ENCODE results near the gene ATP12A. TPM values are rescaled to one million over a fixed set of nuclear protein-coding genes. Genes with fewer than 3 reads are reported as not detected.

The ATP12A gene
- total and polyA plus RNA-seq, 9 donors: 0.05 TPM; not detected in 8

DNA sequence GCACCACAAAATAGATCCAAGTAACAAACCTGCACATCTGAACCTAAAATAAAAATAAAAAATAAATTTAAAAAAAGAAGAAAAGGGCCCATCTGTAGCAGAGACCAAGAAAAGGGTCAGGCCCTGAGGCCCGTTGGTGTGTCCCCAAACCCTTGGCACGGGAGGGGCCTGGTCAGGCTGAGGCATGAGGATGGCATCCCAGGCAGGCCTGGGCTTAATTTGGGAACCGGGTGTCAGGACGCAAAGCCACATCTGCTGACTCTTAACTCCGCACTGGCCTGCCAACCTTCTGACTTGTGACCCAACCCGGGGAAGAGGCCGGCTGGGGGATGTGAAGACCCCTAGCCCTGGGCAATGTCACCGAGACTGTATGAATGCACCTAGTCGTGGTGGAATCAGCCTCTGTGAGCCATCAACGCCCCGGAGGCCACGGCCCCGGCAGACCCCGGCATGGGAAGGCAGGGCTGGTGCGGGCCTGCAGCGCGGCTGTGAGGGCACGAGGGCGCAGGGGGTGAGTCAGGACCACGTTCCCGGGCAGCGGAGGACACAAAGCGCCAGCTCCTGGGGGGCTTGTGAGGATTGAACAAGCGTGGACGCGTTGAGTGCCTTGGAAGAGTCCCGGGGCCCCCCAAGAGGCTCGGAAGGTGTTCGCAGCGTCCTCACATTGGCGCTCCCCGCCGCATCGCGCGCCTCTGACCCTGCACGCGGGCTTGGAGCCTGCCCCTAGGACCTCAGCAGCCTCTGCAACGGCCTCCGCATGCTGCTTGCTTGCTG lies 38.2 kb downstream of the ATP12A start:
- TF ChIP-seq, protein P1, sequence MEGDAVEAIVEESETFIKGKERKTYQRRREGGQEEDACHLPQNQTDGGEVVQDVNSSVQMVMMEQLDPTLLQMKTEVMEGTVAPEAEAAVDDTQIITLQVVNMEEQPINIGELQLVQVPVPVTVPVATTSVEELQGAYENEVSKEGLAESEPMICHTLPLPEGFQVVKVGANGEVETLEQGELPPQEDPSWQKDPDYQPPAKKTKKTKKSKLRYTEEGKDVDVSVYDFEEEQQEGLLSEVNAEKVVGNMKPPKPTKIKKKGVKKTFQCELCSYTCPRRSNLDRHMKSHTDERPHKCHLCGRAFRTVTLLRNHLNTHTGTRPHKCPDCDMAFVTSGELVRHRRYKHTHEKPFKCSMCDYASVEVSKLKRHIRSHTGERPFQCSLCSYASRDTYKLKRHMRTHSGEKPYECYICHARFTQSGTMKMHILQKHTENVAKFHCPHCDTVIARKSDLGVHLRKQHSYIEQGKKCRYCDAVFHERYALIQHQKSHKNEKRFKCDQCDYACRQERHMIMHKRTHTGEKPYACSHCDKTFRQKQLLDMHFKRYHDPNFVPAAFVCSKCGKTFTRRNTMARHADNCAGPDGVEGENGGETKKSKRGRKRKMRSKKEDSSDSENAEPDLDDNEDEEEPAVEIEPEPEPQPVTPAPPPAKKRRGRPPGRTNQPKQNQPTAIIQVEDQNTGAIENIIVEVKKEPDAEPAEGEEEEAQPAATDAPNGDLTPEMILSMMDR (IDR thresholded peaks at IDR 0.05): no peak
- TF ChIP-seq POLR2A (IDR thresholded peaks at IDR 0.05): no peak
- TF ChIP-seq EP300 (IDR thresholded peaks at IDR 0.05): no peak
- 86 to 90% (median 87%) methylated on average over 40 of the region's 40 CpGs for WGBS, 3 donors

DNA sequence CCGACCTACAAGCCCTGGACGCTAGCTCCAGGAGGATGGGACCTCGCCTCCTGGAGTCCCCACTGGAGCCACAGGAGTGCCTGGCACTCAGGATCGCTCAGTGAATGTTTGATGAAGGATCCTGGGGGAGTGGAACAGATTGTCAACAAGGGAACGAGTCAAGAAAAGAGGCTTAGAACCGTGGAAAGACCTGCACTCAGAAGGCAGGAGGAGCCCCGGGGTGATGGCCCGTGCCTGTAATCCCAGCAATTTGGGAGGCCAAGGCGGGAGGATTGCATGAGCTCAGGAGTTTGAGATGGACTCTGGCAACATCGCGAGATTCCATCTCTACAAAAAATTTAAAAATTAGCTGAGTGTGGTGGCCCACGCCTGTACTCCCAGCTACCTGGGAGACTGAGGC lies 38.9 kb downstream of the ATP12A start:
- H3K9me3 ChIP-seq: no peaks in the 10 kb centered on the region
- no peak overlapping the region for H3K4me3 ChIP-seq
- no peak for TF ChIP-seq POLR2A (IDR thresholded peaks at IDR 0.05)
- TF ChIP-seq, protein P1 (IDR thresholded peaks at IDR 0.05): no peak
- no peak for TF ChIP-seq EP300 (IDR thresholded peaks at IDR 0.05)
- no peaks in the 10 kb centered on the region for H3K4me1 ChIP-seq (ENCODE audit: insufficient read depth)
- H3K27me3 ChIP-seq: no peaks in the 10 kb centered on the region
- no peaks in the 10 kb centered on the region for H3K36me3 ChIP-seq
- no peak overlapping the region for H3K27ac ChIP-seq
- intact Hi-C loops (cut with DNase I): no loop called here
- DNase-seq: no peak
- WGBS, 3 donors: 80 to 83% (median 81%) methylated on average over 12 of the region's 12 CpGs

More for the DNA sequence above, 38.2 kb downstream of the ATP12A start:
- Histone ChIP-seq H3K4me1 (ENCODE audit: insufficient read depth) (no peaks in the 10 kb centered on the region), H3K36me3 (no peaks in the 10 kb centered on the region), H3K9me3 (no peaks in the 10 kb centered on the region), H3K27ac (no peak overlapping the region), H3K27me3 (no peaks in the 10 kb centered on the region), H3K4me3 (no peak overlapping the region)
- DNase-seq: no peak
- intact Hi-C loops (cut with DNase I): no loop called here

DNA sequence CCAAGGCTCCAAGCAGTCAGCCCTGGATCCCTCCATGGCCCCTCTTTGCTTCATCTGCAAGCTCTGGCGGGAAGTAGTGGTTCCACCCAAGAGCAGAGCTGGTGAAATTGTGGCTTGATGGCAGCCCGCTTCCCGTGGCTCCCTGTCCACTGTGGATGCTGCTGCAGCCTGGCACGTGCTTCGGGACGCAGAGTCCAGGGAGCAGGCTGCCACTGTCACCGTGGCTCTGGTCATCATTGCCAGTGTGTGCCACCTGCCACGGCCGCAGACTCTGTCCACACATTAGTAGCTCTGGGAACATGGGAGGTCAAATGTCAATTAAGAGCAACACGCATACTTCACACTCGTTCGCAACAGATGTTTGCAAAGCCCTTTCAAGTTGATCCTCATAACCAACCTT lies 43.0 kb downstream of the ATP12A start:
- TF ChIP-seq EP300 (IDR thresholded peaks at IDR 0.05) (no peak), POLR2A (IDR thresholded peaks at IDR 0.05) (no peak)
- TF ChIP-seq, protein P1 (IDR thresholded peaks at IDR 0.05): no peak
- Histone ChIP-seq H3K27ac (no peak overlapping the region), H3K27me3 (no peaks in the 10 kb centered on the region), H3K4me3 (no peak overlapping the region), H3K4me1 (ENCODE audit: insufficient read depth) (no peaks in the 10 kb centered on the region), H3K36me3 (no peaks in the 10 kb centered on the region), H3K9me3 (no peaks in the 10 kb centered on the region)
- no peak for DNase-seq
- 71 to 79% (median 77%) methylated on average over 12 of the region's 12 CpGs for WGBS, 3 donors
- intact Hi-C loops (cut with DNase I): no loop called here

DNA sequence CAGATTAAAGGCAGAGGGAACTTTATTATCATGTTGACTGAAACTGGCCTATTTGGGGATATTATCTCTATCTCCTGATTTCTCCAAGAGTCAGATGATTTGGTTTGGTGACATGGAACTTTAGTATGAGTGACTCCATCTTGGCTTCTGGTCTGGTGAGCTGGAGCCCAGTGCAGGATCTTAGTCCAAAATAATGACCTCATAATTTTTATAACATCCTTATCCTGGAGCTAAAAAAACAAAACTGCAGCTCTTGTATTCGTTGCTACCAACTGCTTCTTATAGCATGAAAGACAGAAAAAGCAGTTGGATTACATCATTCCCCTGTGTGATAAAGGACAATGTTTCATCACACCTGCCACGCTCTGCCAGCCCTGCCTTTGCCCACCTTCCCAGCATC lies 44.5 kb downstream of the ATP12A start:
- TF ChIP-seq, protein P1 (IDR thresholded peaks at IDR 0.05): no peak
- TF ChIP-seq POLR2A (IDR thresholded peaks at IDR 0.05) (no peak), EP300 (IDR thresholded peaks at IDR 0.05) (no peak)
- Histone ChIP-seq H3K27me3 (no peaks in the 10 kb centered on the region), H3K4me3 (no peak overlapping the region), H3K27ac (no peak overlapping the region), H3K36me3 (no peaks in the 10 kb centered on the region), H3K4me1 (ENCODE audit: insufficient read depth) (no peaks in the 10 kb centered on the region), H3K9me3 (no peaks in the 10 kb centered on the region)
- intact Hi-C loops (cut with DNase I): no loop called here
- 35 to 41% (median 38%) methylated on average over 2 of the region's 2 CpGs for WGBS, 3 donors
- DNase-seq: no peak

All from ovary (tissue), 9 donors.